ENCODE measurements around the gene SLC9A3.
A peak's percentile ranks its signal among the peaks of the same experiment; 100 is the strongest.

The SLC9A3 gene

GRCh38 chr5:444226-444625, 80.0 kb downstream of the SLC9A3 start:
- no peaks in the 10 kb centered on the region for H3K9me3 ChIP-seq (ENCODE audit: severe bottlenecking)
- no peak overlapping the region for H3K27ac ChIP-seq (ENCODE audit: poor library complexity, severe bottlenecking)
- DNase-seq (ENCODE audit: low spot score) (no peak), ATAC-seq (ENCODE audit: low read depth) (no peak)
- TF ChIP-seq CTCF (IDR thresholded peaks at IDR 0.05; ENCODE audit: poor library complexity, severe bottlenecking): no peak
- H3K36me3 ChIP-seq (ENCODE audit: low read depth): peaks cover 30% of the 10 kb centered on the region
- peak overlapping the region; percentile 92 for H3K4me3 ChIP-seq (ENCODE audit: severe bottlenecking)
- peaks cover 8% of the 10 kb centered on the region for H3K4me1 ChIP-seq (ENCODE audit: insufficient read depth, poor library complexity, severe bottlenecking)
- H3K27me3 ChIP-seq (ENCODE audit: insufficient read depth, poor library complexity, severe bottlenecking): no peaks in the 10 kb centered on the region

DNA sequence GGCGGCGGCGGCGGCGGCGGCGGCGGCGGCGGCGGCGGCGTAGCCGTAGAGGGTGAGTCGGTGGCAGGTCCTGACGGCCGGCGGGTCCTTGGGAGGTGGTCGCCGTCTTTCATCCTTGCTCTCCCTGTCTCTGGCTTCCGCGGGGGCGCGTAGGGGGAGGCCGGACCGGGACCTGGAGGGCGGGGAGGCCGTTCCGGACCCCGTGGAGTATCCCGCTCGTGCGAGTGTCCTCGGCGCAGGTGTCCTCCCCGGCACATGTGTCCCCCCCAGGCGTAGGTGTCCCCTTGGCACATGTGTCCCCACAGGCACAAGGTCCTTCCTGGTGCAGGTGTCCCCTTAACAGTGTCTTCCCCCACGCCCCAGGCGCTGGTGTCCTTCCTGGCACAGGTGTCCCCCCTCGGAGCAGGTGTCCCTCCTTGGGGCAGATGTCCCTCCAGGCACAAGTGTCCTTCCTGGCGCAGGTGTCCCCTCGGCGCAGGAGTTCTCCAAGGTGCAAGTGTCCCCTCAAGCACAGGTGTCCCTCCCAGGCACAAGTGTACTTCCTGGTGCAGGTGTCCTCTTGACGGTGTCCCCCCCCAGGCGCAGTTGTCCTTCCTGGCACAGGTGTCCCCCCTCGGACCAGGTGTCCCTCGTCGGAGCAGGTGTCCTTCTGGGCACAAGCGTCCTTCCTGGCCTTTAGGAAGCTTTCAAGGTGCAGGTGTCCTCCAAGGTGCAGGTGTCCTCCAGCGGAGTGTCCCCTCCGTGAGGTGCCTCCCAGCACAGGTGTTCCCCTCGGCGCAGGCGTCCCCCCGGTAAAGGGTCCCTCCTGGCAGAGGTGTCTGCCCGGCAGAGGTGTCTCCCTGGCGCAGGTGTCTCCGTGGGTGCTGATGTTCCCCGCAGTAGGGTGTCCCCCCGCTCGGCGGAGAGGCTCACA, 80.8 kb downstream of the SLC9A3 start:
- peak; percentile 71 for DNase-seq (ENCODE audit: low spot score)
- no peaks in the 10 kb centered on the region for H3K27me3 ChIP-seq (ENCODE audit: insufficient read depth, poor library complexity, severe bottlenecking)
- H3K27ac ChIP-seq (ENCODE audit: poor library complexity, severe bottlenecking): no peak overlapping the region
- peaks cover 8% of the 10 kb centered on the region for H3K4me1 ChIP-seq (ENCODE audit: insufficient read depth, poor library complexity, severe bottlenecking)
- peak; percentile 22 for ATAC-seq (ENCODE audit: low read depth)
- H3K9me3 ChIP-seq (ENCODE audit: severe bottlenecking): no peaks in the 10 kb centered on the region
- no peak for TF ChIP-seq CTCF (IDR thresholded peaks at IDR 0.05; ENCODE audit: poor library complexity, severe bottlenecking)
- peaks cover 23% of the 10 kb centered on the region for H3K36me3 ChIP-seq (ENCODE audit: low read depth)
- H3K4me3 ChIP-seq (ENCODE audit: severe bottlenecking): peak overlapping the region; percentile 92

- H3K36me3 ChIP-seq (ENCODE audit: low read depth): peaks cover 14% of the 10 kb centered on the region
- peak within 1 kb of the TSS; percentile 92 for H3K4me3 ChIP-seq (ENCODE audit: severe bottlenecking)
- peaks cover 8% of the 10 kb centered on the region for H3K4me1 ChIP-seq (ENCODE audit: insufficient read depth, poor library complexity, severe bottlenecking)
- H3K9me3 ChIP-seq (ENCODE audit: severe bottlenecking): no peaks in the 10 kb centered on the region
- H3K27ac ChIP-seq (ENCODE audit: poor library complexity, severe bottlenecking): peak within 1 kb of the TSS; percentile 39
- DNase-seq (ENCODE audit: low spot score): peak; percentile 70
- no peaks in the 10 kb centered on the region for H3K27me3 ChIP-seq (ENCODE audit: insufficient read depth, poor library complexity, severe bottlenecking)
- peak; percentile 86 for ATAC-seq (ENCODE audit: low read depth)
- TF ChIP-seq CTCF (IDR thresholded peaks at IDR 0.05; ENCODE audit: poor library complexity, severe bottlenecking): no peak
These were observed 81.7 kb downstream of the SLC9A3 start, which contains the start of gene EXOC3 for GRCh38 chr5:442335-443238. TSS of gene EXOC3 (plus strand) at chr5:443176. CDS start at chr5:446206, 3,030 bp downstream.

- Histone ChIP-seq H3K27me3 (ENCODE audit: insufficient read depth, poor library complexity, severe bottlenecking) (no peaks in the 10 kb centered on the region), H3K9me3 (ENCODE audit: severe bottlenecking) (no peaks in the 10 kb centered on the region), H3K27ac (ENCODE audit: poor library complexity, severe bottlenecking) (peak overlapping the region; percentile 39), H3K4me1 (ENCODE audit: insufficient read depth, poor library complexity, severe bottlenecking) (peaks cover 8% of the 10 kb centered on the region), H3K36me3 (ENCODE audit: low read depth) (peaks cover 8% of the 10 kb centered on the region), H3K4me3 (ENCODE audit: severe bottlenecking) (peak overlapping the region; percentile 92)
- ATAC-seq (ENCODE audit: low read depth): no peak
- DNase-seq (ENCODE audit: low spot score): no peak
- no peak for TF ChIP-seq CTCF (IDR thresholded peaks at IDR 0.05; ENCODE audit: poor library complexity, severe bottlenecking)
These were observed 82.3 kb downstream of the SLC9A3 start for GRCh38 chr5:441996-442334.
